Activated CD4-positive, alpha-beta T cell treated with anti-CD3 and anti-CD28 coated beads, Interleukin-2, amount 50 U/mL, for 4 hours (primary cell): Measurements from ENCODE around the gene KASH5.

Source experiments
- DNase-seq, 2 experiments: peaks; one replicate each; pipeline ENCODE4 v3.0.0-alpha.2; 2020

KASH5 gene

DNA sequence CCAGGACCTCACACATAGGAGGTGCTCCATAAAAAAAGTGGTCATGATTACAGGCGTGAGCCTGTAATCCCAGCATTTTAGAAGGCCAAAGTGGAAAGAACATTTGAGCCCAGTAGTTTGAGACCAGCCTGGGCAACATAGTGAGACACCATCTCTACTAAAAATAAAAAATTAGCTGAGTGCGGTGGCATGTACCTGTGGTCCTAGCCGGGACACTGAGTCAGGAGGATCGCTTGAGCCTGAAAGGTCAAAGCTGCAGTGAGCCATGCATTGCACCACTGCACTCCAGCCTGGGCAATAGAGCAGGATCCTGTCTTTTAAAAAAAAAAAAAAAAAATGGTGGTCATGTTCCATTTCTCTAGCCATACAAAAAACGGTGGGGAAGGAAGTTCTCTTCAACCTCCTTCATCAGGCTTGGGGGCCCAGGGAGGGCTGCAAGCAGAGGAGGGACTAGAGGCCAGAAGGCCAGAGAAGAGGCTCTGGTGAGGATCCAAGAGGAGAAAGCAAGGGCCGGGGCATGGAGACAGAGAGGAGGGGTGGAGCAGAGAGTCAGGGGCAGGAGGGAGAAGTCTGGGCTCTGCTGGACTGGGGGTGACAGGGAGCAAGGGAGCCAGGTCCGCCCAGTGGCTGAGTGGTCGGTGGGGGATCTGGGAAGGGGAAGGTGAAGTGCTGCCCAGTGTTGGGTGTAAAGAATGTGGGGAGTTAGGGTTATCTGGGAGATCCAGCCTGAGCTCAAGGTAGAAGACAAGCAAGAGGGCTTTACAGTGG, 8.9 kb downstream of the KASH5 start:
- no peak for DNase-seq

DNA sequence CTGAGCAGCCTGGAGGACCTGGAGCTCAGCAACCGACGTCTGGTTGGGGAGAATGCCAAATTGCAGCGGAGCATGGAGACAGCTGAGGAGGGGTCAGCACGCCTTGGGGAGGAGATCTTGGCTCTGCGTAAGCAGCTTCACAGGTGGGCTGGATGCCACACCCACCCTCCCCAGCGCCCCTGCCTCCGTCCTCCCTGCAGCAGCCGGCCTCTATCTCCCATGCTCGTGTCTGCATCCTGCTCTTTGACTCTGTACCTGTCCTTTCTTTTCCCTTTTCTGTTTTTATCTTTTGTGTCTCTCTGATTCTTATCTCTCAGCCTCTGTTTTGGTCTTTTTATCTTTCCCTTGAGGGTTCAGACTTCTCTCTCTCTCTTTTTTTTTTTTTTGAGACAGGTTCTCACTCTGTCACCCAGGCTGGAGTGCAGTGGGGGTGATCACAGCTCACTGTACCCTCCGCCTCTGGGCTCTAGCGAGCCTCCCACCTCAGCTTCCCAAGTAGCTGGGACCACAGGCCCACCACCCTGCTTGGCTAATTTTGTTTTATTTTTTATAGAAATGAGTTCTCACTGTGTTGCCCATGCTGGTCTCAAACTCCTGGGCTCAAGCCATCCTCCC, 10.1 kb downstream of the KASH5 start:
- no peak for DNase-seq

DNA sequence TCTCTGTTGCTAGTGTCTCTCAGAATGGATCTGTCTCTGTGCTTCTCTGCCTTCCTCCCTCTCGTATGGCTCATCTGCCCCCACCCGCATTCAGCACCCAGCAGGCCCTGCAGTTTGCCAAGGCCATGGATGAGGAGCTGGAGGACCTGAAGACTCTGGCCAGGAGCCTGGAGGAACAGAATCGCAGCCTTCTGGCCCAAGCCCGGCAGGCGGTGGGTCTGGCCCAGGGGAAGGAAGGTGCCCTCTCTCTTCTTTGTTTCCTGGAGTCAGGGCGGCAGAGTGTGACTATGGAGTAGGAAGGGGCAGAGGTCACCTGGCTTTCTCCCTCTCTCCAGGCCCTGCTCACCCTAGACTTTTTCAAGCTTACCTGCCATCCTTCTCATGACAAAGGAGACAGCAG, 10.9 kb downstream of the KASH5 start:
- no peak for DNase-seq

DNA sequence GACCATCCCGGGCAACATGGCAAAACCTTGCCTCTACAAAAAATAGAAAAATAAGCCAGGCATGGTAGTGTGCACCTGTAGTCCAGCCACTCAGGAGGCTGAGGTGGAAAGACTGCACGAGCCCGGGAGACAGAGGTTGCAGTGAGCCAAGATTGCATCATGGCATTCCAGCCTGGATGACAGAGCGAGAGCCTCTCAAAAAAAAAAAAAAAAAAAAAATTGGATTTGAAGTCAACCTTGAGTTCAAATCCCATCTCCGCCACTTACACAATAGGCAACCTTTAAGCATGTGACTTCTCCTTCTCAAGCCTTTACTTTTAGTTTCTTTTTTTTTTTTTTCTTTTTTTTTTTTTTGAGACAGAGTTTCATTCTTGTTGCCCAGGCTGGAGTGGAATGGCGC, 12.0 kb downstream of the KASH5 start:
- DNase-seq: no peak

DNA sequence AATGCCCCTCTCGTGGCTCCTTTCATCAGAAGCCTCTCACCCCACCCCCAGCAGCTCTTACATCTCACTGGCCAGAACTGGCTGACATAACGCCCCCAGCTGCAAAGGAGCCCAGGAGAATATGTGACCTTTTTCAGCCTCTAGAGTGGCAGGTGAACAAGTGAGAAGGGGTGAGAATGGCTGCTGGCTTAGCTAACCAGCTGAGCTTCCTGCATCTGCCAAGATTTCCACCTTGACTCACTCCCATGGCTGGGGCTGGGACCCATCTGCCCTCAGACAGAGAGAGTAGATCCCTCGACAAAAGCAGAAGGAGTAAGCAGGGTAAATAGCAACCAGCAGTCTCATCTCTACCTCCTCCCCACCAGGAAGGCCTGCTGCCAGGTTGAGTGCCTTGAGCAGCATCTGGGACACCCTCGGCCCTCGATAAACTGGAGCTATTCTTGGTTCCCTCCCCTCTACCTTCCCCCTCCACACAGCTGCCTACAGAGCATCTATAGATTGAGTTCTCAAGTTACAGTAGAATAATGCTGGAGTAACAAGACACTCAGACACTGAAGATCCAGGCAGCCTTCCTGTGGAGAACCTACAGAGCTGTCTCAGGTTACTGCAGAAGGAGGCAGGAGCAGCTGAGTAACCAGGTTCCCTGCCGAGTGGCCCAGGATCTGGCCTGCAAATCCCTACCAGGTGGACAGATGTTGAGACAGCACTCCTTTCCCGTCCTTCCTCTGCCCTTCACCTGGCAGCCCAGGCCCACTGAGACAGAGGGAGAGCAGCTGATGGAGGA, 15.5 kb downstream of the KASH5 start:
- no peak for DNase-seq

DNA sequence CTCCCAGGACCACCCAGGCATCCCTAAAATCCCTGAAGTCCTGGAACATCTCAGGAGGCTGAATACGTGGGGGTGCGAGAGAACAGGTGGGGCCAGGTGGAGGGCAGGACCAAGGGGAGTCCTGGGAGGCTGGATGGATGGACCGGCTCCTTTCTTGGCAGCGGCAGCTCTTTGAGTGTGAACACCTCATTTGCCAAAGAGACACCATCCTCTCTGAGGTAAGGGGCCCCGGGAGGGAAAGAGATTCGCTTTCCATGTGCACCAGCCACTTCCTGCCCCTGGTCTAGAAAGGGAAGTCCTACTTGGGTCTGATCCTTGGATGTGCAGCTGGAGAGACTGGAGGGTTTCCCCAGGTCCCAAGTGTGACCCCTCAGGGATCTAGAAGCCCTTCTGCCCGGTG, 19.0 kb downstream of the KASH5 start:
- no peak for DNase-seq

DNA sequence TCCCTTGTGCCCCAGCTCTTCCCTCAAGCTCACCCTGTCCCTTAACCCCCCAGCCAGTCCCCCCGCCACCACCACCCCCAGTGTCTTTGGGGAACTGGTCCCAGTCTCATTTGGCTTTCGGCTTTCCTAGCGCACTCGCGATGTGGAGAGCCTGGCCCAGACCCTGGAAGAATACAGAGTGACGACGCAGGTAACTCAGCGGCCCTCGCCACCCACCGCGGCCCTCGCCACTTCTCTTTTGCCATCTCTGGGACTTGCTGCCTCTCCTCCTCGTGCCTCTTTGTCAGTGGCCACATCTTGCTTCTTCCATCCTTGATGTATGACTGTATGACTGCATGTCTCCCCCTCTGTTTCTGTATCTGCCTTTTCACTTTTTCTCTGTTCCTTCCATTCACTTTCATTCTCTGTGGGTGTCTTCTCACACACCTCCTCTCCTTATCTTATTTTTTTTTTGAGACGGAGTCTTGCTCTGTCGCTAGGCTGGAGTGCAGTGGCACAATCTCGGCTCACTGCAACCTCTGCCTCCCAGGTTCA, 19.5 kb downstream of the KASH5 start:
- DNase-seq: no peak

DNA sequence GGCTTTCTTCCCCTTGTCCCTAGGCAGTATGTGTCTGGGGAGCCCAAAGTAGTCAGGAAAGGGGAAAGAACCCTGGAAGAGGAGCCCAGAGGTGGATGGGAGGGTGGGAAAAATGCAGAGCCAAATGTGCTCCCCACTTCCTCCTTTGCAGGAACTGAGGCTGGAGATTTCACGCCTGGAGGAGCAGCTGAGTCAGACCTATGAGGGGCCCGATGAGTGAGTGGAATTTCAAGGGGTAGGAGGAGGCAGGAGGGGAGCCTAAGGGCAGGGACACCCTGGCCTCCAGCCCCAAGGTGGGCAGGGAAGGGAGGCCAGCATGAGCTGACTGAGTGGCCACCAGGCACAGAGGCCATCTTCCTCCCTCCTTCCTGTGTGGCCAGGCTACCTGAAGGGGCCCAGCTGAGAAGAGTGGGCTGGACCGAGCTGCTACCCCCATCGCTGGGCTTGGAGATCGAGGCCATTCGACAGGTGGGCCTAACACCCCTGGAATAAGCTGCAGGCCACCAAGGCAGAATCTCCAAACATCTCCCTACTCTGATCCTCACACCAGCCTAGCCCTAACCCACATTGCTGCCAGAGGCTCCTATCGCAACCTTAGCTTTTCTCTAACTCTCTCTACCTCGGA, 20.9 kb downstream of the KASH5 start:
- DNase-seq: no peak

DNA sequence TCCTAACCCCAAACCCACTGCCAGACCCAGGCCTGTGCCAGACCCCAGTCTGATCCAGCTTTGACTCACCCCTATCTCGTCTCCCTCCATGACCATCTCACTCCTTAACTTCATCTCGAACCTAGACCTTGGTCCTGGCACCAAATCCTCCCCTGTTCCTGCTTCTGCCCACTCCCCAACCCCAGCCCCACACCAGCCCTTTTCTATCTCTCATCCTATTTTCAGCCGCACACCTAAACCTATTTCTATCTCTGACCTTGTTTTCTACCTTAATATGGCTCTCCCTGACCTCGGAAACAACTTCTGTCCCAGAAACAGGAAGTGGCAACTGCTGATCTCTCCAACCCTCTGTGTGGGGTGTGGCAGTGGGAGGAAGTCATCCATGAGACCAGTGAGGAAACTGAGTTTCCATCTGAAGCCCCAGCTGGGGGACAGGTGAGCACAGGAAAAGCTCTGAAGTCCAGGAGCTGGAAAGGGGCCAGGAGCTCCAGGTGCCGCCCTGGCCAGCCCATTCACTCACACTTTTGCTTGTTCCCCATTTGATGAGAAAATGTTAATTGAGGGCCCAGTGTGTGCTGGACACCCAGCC, 21.5 kb downstream of the KASH5 start:
- no peak for DNase-seq

DNA sequence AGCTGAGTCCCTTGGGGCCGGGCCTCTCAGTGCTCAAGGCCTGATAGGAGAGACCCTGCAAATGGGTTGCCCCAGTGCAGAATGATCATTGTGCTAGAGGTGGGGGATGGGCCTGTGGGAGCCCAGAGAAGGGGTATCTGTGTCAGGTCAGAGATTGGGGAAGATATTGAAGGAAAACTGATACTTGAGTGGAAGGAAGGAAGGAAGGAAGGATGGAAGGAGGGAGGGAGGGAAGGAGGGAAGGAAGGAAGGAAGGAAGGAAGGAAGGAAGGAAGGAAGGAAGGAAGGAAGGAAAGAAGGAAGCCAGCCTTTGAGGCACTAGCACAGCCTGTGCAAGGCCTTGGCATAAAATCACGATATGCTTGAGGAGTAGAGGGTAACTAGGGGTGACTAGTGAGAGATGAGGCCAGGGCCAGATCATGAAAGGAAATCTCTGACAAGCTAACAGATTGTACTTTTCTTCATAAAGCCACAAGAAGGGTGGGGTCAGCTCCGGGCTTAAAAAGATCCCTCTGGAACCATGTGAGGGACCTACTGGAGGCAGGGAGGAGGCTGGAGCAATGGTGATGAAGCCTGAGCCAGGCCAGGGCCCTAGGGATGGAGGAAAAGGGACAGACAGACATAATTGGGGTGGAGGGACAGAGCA, 23.8 kb downstream of the KASH5 start:
- no peak for DNase-seq

DNA sequence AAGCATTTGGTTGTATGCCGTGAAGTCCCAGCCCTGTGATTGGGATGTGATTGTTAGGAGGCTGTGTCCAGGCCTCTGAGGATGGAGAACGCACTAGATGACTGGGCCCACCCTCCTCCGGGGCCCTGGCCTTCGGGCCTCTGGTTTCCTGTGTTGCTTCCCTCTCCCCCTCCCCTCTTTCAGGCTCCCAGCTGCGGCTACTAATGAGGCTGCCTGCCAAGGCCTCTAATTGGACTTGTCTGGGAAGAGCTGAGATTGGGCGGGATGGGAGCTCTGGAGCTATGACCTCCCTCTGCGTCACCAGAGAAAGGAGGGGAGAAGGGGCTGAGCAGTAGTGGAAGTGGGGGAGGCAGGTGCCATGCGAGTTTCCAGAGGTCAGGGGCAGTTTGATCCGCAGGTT, 25.3 kb downstream of the KASH5 start:
- no peak for DNase-seq

DNA sequence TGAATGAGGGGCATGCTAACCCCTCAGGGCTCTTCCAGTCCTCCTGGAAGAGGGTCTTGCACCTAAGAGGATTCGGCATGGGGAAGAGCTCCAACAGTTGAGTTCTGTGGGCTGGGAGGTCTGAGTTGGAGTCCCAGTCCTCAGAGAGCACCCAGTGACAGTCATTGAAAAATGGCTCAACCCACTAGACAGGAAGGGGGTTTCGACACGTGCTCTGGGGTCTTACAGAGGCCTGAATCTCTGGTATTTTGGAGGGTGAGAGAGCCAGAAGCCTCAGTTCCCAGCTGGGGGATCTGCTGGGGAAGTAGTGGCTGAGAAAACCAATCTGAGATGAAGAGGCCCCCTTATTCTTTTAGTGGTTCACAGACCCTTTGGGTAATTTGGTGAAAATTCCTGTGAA, 26.2 kb downstream of the KASH5 start:
- no peak for DNase-seq

DNA sequence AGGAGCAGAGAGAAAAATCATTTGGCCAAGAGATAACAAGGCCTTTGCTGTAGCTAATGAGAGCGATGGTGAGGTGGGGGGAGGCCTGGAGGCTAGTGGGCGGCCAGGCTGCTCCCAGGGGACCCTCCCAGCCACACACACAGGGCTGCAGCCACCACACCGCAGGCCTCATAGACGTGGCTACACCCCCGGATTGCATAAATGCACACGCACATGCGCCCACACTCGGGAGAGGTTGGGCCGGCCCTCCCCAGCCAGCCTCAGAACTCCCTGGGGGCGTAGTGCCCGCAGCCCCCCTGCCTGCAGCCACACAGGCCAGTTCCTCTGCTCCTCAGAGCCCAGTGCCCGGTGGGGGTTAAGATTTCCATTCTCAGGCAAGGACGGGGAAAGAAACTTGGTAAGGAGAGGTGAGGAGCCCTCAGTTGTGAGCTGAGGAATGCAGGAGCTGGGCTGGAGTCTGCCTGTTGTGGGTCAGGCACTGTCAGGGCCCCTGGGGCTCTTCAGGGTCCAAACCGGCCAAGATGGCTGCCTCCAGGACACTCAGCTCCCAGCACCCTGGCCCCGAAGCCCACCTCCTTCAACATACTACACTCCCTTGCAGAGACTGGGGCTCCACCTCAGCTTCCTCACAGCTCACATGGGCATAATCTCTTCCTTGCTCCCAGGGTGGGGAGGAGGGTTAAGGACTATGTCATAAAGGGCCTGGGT, 27.2 kb downstream of the KASH5 start:
- DNase-seq: no peak

DNA sequence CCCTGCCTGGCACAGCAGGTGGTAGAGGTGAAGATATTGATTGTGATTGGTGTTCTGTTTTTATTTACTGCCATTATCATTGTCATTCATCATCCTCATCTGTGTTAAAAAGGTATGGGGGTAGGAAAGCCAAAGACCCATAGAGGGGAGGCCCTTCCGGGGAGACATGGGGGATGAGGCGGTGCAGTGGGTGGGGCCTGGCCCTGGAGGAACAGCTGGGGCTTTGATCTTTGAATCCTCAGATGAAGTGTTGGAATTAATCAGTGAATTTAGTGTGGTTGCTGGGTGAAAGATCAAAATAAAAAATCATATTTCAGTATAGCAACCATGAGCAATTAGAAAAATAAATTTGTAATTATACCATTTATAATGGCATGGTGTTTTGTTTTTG, 27.8 kb downstream of the KASH5 start:
- DNase-seq: no peak

DNA sequence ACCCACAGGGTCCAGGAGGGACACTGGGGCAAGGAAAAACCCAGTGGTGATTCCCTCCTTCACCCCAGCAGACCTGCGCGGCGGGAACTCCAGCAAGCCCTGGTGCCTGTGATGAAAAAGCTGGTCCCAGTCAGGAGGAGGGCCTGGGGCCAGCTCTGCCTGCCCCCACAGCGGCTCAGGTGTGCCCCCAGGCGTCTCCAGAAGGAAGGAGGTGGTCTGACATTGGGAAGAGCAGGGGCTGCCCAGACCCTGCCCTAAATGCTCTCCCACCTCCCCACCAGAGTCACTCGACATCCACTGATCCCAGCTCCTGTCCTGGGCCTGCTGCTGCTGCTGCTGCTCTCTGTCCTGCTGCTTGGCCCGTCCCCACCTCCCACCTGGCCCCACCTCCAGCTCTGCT, 29.0 kb downstream of the KASH5 start:
- no peak for DNase-seq

DNA sequence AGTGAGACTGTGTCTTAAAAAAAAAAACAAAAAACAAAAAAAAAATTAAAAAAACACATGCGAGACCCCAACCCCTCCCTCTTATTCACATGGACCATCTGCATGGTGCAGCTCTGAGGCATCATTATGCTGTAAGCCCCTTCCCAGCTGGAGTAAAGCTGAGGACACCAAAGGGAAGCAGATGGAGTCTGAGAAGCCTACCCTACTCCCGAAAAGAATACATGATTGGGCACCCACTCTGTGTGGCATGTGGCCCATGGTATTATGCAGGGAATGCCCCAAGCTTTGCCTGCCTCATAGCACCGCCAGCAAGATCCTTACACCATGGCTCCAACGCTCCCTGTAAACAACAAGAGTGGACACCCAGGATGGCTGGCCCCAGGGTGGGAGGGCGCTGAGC, 30.5 kb downstream of the KASH5 start:
- no peak for DNase-seq

DNA sequence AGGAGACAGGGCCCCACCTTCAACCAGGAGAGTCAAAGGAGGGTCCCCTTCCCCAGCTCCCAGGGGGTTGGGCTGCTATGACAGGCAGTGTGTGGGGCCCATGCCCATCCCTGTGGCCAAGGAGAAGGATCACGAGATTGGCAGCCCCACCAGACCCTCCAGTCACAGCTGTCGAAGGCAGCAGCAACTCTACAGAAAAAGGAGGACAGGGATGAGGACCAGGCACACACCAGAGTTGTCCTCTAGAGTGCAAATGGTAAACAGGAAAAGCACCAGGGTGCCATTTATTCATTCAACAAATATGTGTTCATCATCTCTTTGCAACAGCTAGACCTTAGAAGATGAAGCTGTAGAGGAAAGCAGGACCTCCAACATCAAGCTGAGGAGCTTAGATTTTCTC, 31.1 kb downstream of the KASH5 start:
- no peak for DNase-seq

DNA sequence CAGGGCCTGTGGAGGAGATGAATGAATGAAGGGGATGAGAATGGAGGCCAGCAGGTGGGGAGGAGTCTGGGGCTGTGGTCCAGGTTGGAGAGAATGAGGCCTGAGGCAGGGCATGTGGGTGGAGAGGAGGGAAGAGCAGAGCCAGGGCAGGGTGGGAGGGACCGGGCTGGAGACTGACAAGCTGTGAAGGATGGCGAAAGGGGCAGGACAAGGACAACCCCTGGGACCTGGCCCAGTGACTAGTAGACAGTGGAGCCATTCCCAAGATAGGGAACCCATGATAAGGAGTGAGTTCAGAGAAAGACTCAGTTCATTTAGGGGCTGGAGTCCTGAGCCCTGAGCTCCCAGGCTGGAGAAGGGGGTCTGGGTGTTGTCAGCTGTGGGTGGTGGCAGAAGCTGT, 32.2 kb downstream of the KASH5 start:
- no peak for DNase-seq

DNA sequence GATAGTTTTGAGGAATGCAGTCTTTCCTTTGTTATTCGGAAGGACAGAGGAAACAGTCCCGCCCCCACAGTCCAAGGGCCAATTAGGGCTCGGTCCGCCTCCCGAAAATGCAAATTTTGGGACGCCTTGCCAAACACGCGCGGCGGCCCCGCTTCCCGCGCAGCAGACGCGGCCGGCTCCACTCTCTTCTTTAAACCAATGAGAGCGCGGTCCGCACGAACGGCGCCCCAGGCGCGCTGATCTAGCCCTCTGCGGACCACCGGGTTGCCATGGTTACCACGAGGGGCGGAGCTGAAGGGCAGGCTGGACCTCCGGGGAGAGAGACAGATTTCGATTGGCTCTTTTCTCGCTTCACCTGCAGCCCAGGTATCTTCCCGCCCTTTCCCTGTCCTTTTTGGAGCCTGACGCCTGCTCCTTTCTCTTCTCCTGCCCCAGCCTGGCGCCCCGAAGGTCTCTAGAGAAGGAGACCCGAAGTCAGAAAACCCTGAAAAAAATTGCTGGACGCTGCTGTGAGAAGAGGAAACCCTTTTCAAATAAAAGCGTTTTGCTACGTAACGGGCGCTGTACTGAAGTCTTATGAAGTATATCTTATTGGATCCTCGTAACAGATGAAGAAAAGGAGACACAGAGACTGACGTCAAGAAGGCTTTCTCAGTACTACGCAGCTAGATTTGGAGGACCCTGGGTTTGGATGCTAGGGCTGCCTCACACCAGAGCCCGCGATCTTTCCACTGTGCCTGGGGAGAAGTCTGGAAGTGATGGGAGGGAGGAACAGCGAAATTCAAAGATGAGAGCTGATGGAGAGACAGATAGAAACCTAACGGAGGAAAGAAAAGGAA, 33.2 kb downstream of the KASH5 start:
- no peak for DNase-seq

DNA sequence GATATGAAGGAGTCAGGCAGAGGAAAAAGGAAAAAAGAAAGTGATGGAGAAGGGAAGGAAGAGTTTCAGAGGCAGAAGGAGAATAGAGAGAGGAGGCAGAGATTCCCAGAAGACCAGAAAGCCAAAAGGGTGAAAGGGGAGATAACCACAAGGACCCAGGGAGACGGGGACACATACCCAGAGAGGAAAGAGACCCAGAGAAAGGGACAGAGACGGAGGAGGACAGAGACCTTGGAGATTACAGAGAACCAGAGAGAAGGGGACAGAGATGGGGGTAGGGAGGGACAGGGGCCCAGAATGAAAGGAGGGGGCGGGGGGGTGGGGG, 33.8 kb downstream of the KASH5 start:
- no peak for DNase-seq
